Prostate gland (tissue), 2 donors: ENCODE measurements around the gene HACD2. TPM values are rescaled to one million over a fixed set of nuclear protein-coding genes. Genes with fewer than 3 reads are reported as not detected.

Source experiments
- DNase-seq: peaks from one replicate; pipeline ENCODE4 v3.0.0-alpha.2; 2019; ENCODE audit warnings: low spot score
- H3K27ac ChIP-seq, 2 donors: fragments of 200-600 bp; sonication (generic); 2 replicates each; pipeline ENCODE4 v1.5.1; 2017 to 2019
- H3K27me3 ChIP-seq: fragments of 200-600 bp; sonication (generic); replicated peaks from 2 replicates; pipeline ENCODE4 v1.5.1; 2019; ENCODE audit not compliant: insufficient read depth
- H3K36me3 ChIP-seq, 2 donors: fragments of 200-600 bp; sonication (generic); 1 replicate in 1 of 2; 2 replicates in 1 of 2; pipeline versions ENCODE4 v1.5.1 to v1.8.1; 2017 to 2019
- H3K4me1 ChIP-seq: fragments of 200-600 bp; sonication (generic); replicated peaks from 2 replicates; pipeline ENCODE4 v1.5.1; 2019
- H3K4me3 ChIP-seq, 2 donors: fragments of 200-600 bp; sonication (generic); 2 replicates each; pipeline ENCODE4 v1.5.1; 2017 to 2019
- H3K9me3 ChIP-seq: fragments of 200-600 bp; sonication (generic); 2 replicates; pipeline ENCODE4 v1.5.1; 2017
- CTCF ChIP-seq, 4 experiments: fragments of 200-600 bp in 2 of 4; fragments of 450-650 bp in 2 of 4; sonication (generic) in 2 of 4; IDR thresholded peaks; 1 replicate in 3 of 4; 2 replicates in 1 of 4; pipeline ENCODE4 v1.5.1; 2016 to 2019; ENCODE audit warnings: antibody characterized with exemption in 4 of 4, mild to moderate bottlenecking in 2 of 4, moderate library complexity in 2 of 4
- POLR2A ChIP-seq: fragments of 450-650 bp; IDR thresholded peaks from one replicate; pipeline ENCODE4 v1.6.1; 2016; ENCODE audit warnings: antibody characterized with exemption, mild to moderate bottlenecking
- POLR2AphosphoS5 ChIP-seq: sonication (generic); formaldehyde crosslinking; IDR thresholded peaks from one replicate; pipeline ENCODE4 v1.6.1; 2017; ENCODE audit warnings: antibody characterized with exemption
- WGBS: methylation state at CpG from one replicate; pipeline ENCODE4 v1.1.5; 2018; 5-methylcytosine and 5-hydroxymethylcytosine counted together
- intact Hi-C: fragments of 100-400 bp; cut with DNase I; formaldehyde crosslinking; loops from one replicate; pipeline ENCODE4 v1.14.2; 2022
- total RNA-seq, 2 donors: library from RNA; depleted of rRNA; stranded (reverse); fragments of >200 nt; gene quantifications; one replicate each; pipeline ENCODE4 v1.1.0, GENCODE V29; 2016

Gene HACD2
- total RNA-seq, 2 donors from 2014 or later, result 36.5 to 65.6 TPM

- TF ChIP-seq POLR2AphosphoS5 (no peak), POLR2A (no peak), CTCF (IDR thresholded peaks at IDR 0.05) (no peak)
- H3K27ac ChIP-seq, result no peak overlapping the region
- intact Hi-C loops, result no loop called here
- H3K36me3 ChIP-seq, result no peaks in the 10 kb centered on the region
- no peaks in the 10 kb centered on the region for H3K9me3 ChIP-seq
- no peak for DNase-seq
- H3K4me1 ChIP-seq, result no peaks in the 10 kb centered on the region
- no peak overlapping the region for H3K4me3 ChIP-seq
- WGBS, result 76% methylated on average over 11 of the region's 11 CpGs
- no peaks in the 10 kb centered on the region for H3K27me3 ChIP-seq
Measured at GRCh38 chr3:123523023-123523412, 61.8 kb downstream of the HACD2 start.

- no peak overlapping the region for H3K27ac ChIP-seq
Measured at GRCh38 chr3:123522320-123523022, 62.4 kb downstream of the HACD2 start.

GRCh38 chr3:123521179-123521969 lies 63.5 kb downstream of the HACD2 start:
- 50% methylated on average over 3 of the region's 3 CpGs for WGBS
- H3K36me3 ChIP-seq, result no peaks in the 10 kb centered on the region
- H3K27ac ChIP-seq, result no peak overlapping the region
- no peaks in the 10 kb centered on the region for H3K4me1 ChIP-seq
- no peak for DNase-seq
- TF ChIP-seq POLR2AphosphoS5 (no peak), CTCF (IDR thresholded peaks at IDR 0.05) (no peak), POLR2A (no peak)
- H3K9me3 ChIP-seq, result no peaks in the 10 kb centered on the region
- intact Hi-C loops, result no loop called here
- no peaks in the 10 kb centered on the region for H3K27me3 ChIP-seq
- H3K4me3 ChIP-seq, result no peak overlapping the region

More at GRCh38 chr3:123522320-123523022, 62.4 kb downstream of the HACD2 start:
- intact Hi-C loops, result no loop called here
- 81% methylated on average over 4 of the region's 4 CpGs for WGBS
- Histone ChIP-seq H3K4me1 (no peaks in the 10 kb centered on the region), H3K4me3 (no peak overlapping the region), H3K27me3 (no peaks in the 10 kb centered on the region), H3K36me3 (no peaks in the 10 kb centered on the region), H3K9me3 (no peaks in the 10 kb centered on the region)
- TF ChIP-seq POLR2A, result no peak
- no peak for TF ChIP-seq CTCF (IDR thresholded peaks at IDR 0.05)
- TF ChIP-seq POLR2AphosphoS5, result no peak
- no peak for DNase-seq

- Histone ChIP-seq H3K27ac (no peak overlapping the region), H3K36me3 (no peaks in the 10 kb centered on the region), H3K4me1 (no peaks in the 10 kb centered on the region), H3K4me3 (no peak overlapping the region), H3K27me3 (no peaks in the 10 kb centered on the region), H3K9me3 (no peaks in the 10 kb centered on the region)
- no peak for DNase-seq
- TF ChIP-seq POLR2AphosphoS5 (no peak), CTCF (IDR thresholded peaks at IDR 0.05) (no peak), POLR2A (no peak)
- WGBS, result 74% methylated on average over 2 of the region's 2 CpGs
- intact Hi-C loops, result no loop called here
Measured at GRCh38 chr3:123520656-123521055, 64.2 kb downstream of the HACD2 start.
